A549 treated with CORT108297 at 1 μM for 4 hours (cell line): Measurements from ENCODE around the gene ANKRD63. TPM values are rescaled to one million over a fixed set of nuclear protein-coding genes. Genes with fewer than 3 reads are reported as not detected.

Source experiments
- total RNA-seq: library from RNA; stranded (reverse); fragments of 200-300 nt; extraction: Qiagen RNA extraction; gene quantifications from 5 replicates; pipeline ENCODE4 v1.2.3, GENCODE V29; 2022

The ANKRD63 gene
- 0.15 to 0.54 TPM (median 0.29 TPM) in 5 replicates for total RNA-seq

GRCh38 chr15:40282869-40283614 lies at the start of gene ANKRD63:
Gene ANKRD63 (minus strand): TSS chr15:40283064. CDS start chr15:40282586, 478 bp downstream.

GRCh38 chr15:40323239-40323952 lies 40.5 kb upstream of the ANKRD63 start, which contains the start of gene INAFM2:
Gene INAFM2 (plus strand): TSS chr15:40323692. CDS start chr15:40324056, 364 bp downstream.

GRCh38 chr15:40307421-40308211 lies 24.8 kb upstream of the ANKRD63 start, which contains the start of gene PLCB2:
Gene PLCB2 (minus strand): TSS chr15:40307935. CDS start chr15:40307672, 263 bp downstream.

GRCh38 chr15:40238532-40239403 lies 44.1 kb downstream of the ANKRD63 start, which contains the start of gene PAK6:
Gene PAK6 (plus strand): TSS chr15:40239063. CDS start chr15:40264786, 25,723 bp downstream.

Other genes starting within 250 kb of the ANKRD63 start
- 240 to 290 TPM (median 256 TPM) in 5 replicates for gene SRP14, start 243.9 kb downstream of the ANKRD63 start, total RNA-seq
- gene BMF, start 174.2 kb downstream of the ANKRD63 start, total RNA-seq, result 1.1 to 1.7 TPM (median 1.5 TPM) in 5 replicates
- gene BUB1B, start 122.0 kb downstream of the ANKRD63 start, total RNA-seq, result 24.8 to 32.9 TPM (median 27.6 TPM) in 5 replicates
- gene PAK6, start 44.0 kb downstream of the ANKRD63 start, total RNA-seq, result 0.15 to 0.39 TPM (median 0.22 TPM) in 5 replicates
- 0.44 to 0.79 TPM (median 0.59 TPM) in 5 replicates for gene PLCB2, start 24.9 kb upstream of the ANKRD63 start, total RNA-seq
- gene INAFM2, start 40.6 kb upstream of the ANKRD63 start, total RNA-seq, result 5.0 to 5.8 TPM (median 5.6 TPM) in 5 replicates
- 13.3 to 20.8 TPM (median 19.6 TPM) in 5 replicates for gene CCDC9B, start 57.9 kb upstream of the ANKRD63 start, total RNA-seq
- not detected in 5 replicates for gene PHGR1, start 68.0 kb upstream of the ANKRD63 start, total RNA-seq
- gene DISP2, start 75.2 kb upstream of the ANKRD63 start, total RNA-seq, result 1.1 to 1.9 TPM (median 1.7 TPM) in 5 replicates
- 39.2 to 53.2 TPM (median 44.9 TPM) in 5 replicates for gene KNSTRN, start 99.7 kb upstream of the ANKRD63 start, total RNA-seq
- 11.1 to 14.0 TPM (median 13.1 TPM) in 5 replicates for gene IVD, start 122.7 kb upstream of the ANKRD63 start, total RNA-seq
- gene BAHD1, start 157.9 kb upstream of the ANKRD63 start, total RNA-seq, result 9.4 to 13.3 TPM (median 11.8 TPM) in 5 replicates
- gene CHST14, start 187.9 kb upstream of the ANKRD63 start, total RNA-seq, result 13.4 to 21.6 TPM (median 19.7 TPM) in 5 replicates